VCaP (cell line): ENCODE measurements around the gene DUSP18.
"Not testable (repeated sequence)": the region's sequence is repeated elsewhere in the genome, so short reads cannot be mapped to it uniquely, and the experiment has no call there.

Experiments
- H3K27ac ChIP-seq: fragments of 450-650 bp; 2 replicates; pipeline ENCODE4 v1.5.1; 2017
- CTCF ChIP-seq: fragments of 450-650 bp; conservative IDR thresholded peaks from 2 replicates; pipeline ENCODE4 v1.5.1; 2017; ENCODE audit warnings: mild to moderate bottlenecking, moderate library complexity

Gene DUSP18

GRCh38 chr22:30636226-30637077 lies 31.2 kb downstream of the DUSP18 start:
- H3K27ac ChIP-seq = peak overlapping the region; percentile 65
- no peak for TF ChIP-seq CTCF

- no peak for TF ChIP-seq CTCF
- H3K27ac ChIP-seq = peak within 1 kb of the TSS; percentile 65
Observed at GRCh38 chr22:30635273-30636225, 32.1 kb downstream of the DUSP18 start, which contains the start of gene SLC35E4. Gene SLC35E4, plus strand, starts transcription at chr22:30635781. Its CDS starts 670 bp downstream, at chr22:30636451.

GRCh38 chr22:30634471-30635233 lies 33.0 kb downstream of the DUSP18 start:
- TF ChIP-seq CTCF = peak; percentile 92
- H3K27ac ChIP-seq = peak overlapping the region; percentile 65

GRCh38 chr22:30631469-30631868 lies 36.2 kb downstream of the DUSP18 start:
- not testable (repeated sequence) for H3K27ac ChIP-seq

- TF ChIP-seq CTCF = no peak
- H3K27ac ChIP-seq = no peak overlapping the region
Observed at GRCh38 chr22:30628491-30628890, 39.2 kb downstream of the DUSP18 start.

GRCh38 chr22:30627471-30627870 lies 40.2 kb downstream of the DUSP18 start:
- no peak overlapping the region for H3K27ac ChIP-seq
- no peak for TF ChIP-seq CTCF

- H3K27ac ChIP-seq = no peak overlapping the region
Observed at GRCh38 chr22:30626413-30626812, 41.3 kb downstream of the DUSP18 start.

GRCh38 chr22:30619909-30620308 lies 47.8 kb downstream of the DUSP18 start:
- not testable (repeated sequence) for H3K27ac ChIP-seq

More at GRCh38 chr22:30626413-30626812, 41.3 kb downstream of the DUSP18 start:
- TF ChIP-seq CTCF = no peak
